OCI-LY7 (cell line): Measurements from ENCODE around the gene MISFA. TPM values are rescaled to one million over a fixed set of nuclear protein-coding genes. Genes with fewer than 3 reads are reported as not detected.

Source experiments
- BruUV-seq: library from RNA; stranded (reverse); fragments of 400-500 nt; replicated peaks from 2 replicates; lab custom pipeline; 2021; lab: Mats Ljungman, UMichigan
- CTCF ChIA-PET: fragments of 300-600 bp; sonication (Branson Sonifier 250); formaldehyde crosslinking; loops from one replicate; lab custom pipeline; 2022; ENCODE audit warnings: antibody characterized with exemption; ENCODE audit not compliant: unreplicated experiment; lab: Charles Lee
- POLR2A ChIA-PET: fragments of 300-600 bp; sonication (Branson Sonifier 250); formaldehyde crosslinking; loops from one replicate; lab custom pipeline; 2022; ENCODE audit warnings: antibody characterized with exemption; lab: Charles Lee
- DNase-seq: peaks from one replicate; pipeline ENCODE4 v3.0.0-alpha.2; 2015; ENCODE audit warnings: low spot score
- H2AFZ ChIP-seq: fragments of 200-600 bp; sonication (generic), shearing (Covaris generic); 2 replicates; pipeline ENCODE4 v1.6.1; 2014; ENCODE audit warnings: mild to moderate bottlenecking, antibody characterized with exemption, low read length, moderate library complexity
- H3K27ac ChIP-seq: fragments of 200-600 bp; sonication (generic); 2 replicates; pipeline ENCODE4 v1.5.1; 2014; ENCODE audit warnings: mixed run types, low read depth, mild to moderate bottlenecking, moderate library complexity, low read length, inconsistent platforms; ENCODE audit not compliant: poor library complexity, severe bottlenecking
- H3K36me3 ChIP-seq: fragments of 200-600 bp; sonication (generic); 2 replicates; pipeline ENCODE4 v1.6.1; 2014; ENCODE audit warnings: mild to moderate bottlenecking, antibody characterized with exemption, low read length, moderate library complexity, mixed read lengths; ENCODE audit not compliant: insufficient read depth
- H3K4me1 ChIP-seq: fragments of 200-600 bp; sonication (generic); 2 replicates; pipeline ENCODE4 v1.5.1; 2014; ENCODE audit warnings: mild to moderate bottlenecking, low read length; ENCODE audit not compliant: insufficient read depth, poor library complexity, severe bottlenecking
- H3K4me2 ChIP-seq: fragments of 200-600 bp; sonication (generic); 2 replicates; pipeline ENCODE4 v1.6.1; 2014; ENCODE audit warnings: mild to moderate bottlenecking, low read length
- H3K4me3 ChIP-seq: fragments of 200-600 bp; sonication (generic); 2 replicates; pipeline ENCODE4 v1.5.1; 2014; ENCODE audit warnings: mild to moderate bottlenecking, low read depth, low read length; ENCODE audit not compliant: poor library complexity, severe bottlenecking
- H3K79me2 ChIP-seq: fragments of 200-600 bp; sonication (generic); 2 replicates; pipeline ENCODE4 v1.6.1; 2016; ENCODE audit warnings: low read depth, mild to moderate bottlenecking, low read length, moderate library complexity, mixed read lengths; ENCODE audit not compliant: insufficient read depth
- H3K9me2 ChIP-seq: fragments of 200-600 bp; sonication (generic); 2 replicates; pipeline ENCODE4 v1.6.1; 2016; ENCODE audit warnings: mild to moderate bottlenecking, low read length, mixed read lengths; ENCODE audit not compliant: insufficient read depth
- H3K9me3 ChIP-seq: fragments of 200-600 bp; sonication (generic); 2 replicates; pipeline ENCODE4 v1.6.1; 2014; ENCODE audit warnings: mild to moderate bottlenecking, mixed run types, low read length, mixed read lengths
- H4K20me1 ChIP-seq: fragments of 200-600 bp; sonication (generic); 2 replicates; pipeline ENCODE4 v1.6.1; 2014; ENCODE audit warnings: mild to moderate bottlenecking, antibody characterized with exemption, low read length, moderate library complexity, mixed read lengths; ENCODE audit not compliant: insufficient read depth
- CTCF ChIP-seq: fragments of 200-600 bp; sonication (generic); conservative IDR thresholded peaks from 2 replicates; pipeline ENCODE4 v1.5.1; 2014; ENCODE audit warnings: mild to moderate bottlenecking, antibody characterized with exemption, low read length, moderate library complexity, mixed read lengths
- EZH2phosphoT487 ChIP-seq: fragments of 200-600 bp; sonication (generic); IDR thresholded peaks from 2 replicates; pipeline ENCODE4 v1.6.1; 2018; ENCODE audit warnings: low read depth, borderline replicate concordance, mild to moderate bottlenecking, mixed run types, antibody characterized with exemption, low read length, moderate library complexity, mixed read lengths
- intact Hi-C: fragments of 100-400 bp; cut with micrococcal nuclease; formaldehyde crosslinking; loops from one replicate; pipeline ENCODE4 v1.10.0; 2022; ENCODE audit not compliant: unreplicated experiment
- total RNA-seq, 2 experiments: library from RNA; depleted of rRNA in 1 of 2; stranded (reverse); fragments of >200 nt in 1 of 2; shearing (Covaris generic) in 1 of 2; gene quantifications; 2 replicates each; pipeline ENCODE4 v1.2.3, GENCODE V29; 2014 to 2022

The MISFA gene
- total RNA-seq, 2 experiments from 2014 or later: not detected

GRCh38 chr11:18615628-18616392 is 16.2 kb downstream of the MISFA start:
- ChIA-PET POLR2A (interaction anchor here (0.6 to 1.9 kb wide), 6 partner anchors 13 to 73 kb away, joined by 3 to 6 read pairs (median 3); no protein-coding TSS in a partner anchor), CTCF (no interaction called here)
- no peak for TF ChIP-seq CTCF
- no peak for TF ChIP-seq EZH2phosphoT487
- no TSS peak for BruUV-seq
- H4K20me1 ChIP-seq: peaks cover 7% of the 10 kb centered on the region; the same call in 1 of the 2 replicates
- peaks cover 30% of the 10 kb centered on the region; the same call in 1 of the 2 replicates for H3K79me2 ChIP-seq
- no peak for DNase-seq
- H3K9me3 ChIP-seq: no peaks in the 10 kb centered on the region
- H3K4me1 ChIP-seq: no peaks in the 10 kb centered on the region
- no peaks in the 10 kb centered on the region for H3K9me2 ChIP-seq
- H3K36me3 ChIP-seq: peaks cover 48% of the 10 kb centered on the region
- H3K27ac ChIP-seq: no peak overlapping the region
- H3K4me3 ChIP-seq: no peak overlapping the region
- no peak overlapping the region for H3K4me2 ChIP-seq
- H2AFZ ChIP-seq: no peak overlapping the region
- intact Hi-C loops: no loop called here

GRCh38 chr11:18617688-18618341 is 18.2 kb downstream of the MISFA start:
- intact Hi-C loops: no loop called here
- no TSS peak for BruUV-seq
- no peak for DNase-seq
- Histone ChIP-seq H3K4me3 (no peak overlapping the region), H4K20me1 (peaks cover 7% of the 10 kb centered on the region; the same call in 1 of the 2 replicates), H3K27ac (no peak overlapping the region), H3K4me1 (no peaks in the 10 kb centered on the region), H3K79me2 (peaks cover 49% of the 10 kb centered on the region), H2AFZ (no peak overlapping the region), H3K4me2 (no peak overlapping the region), H3K36me3 (peaks cover 40% of the 10 kb centered on the region), H3K9me2 (no peaks in the 10 kb centered on the region), H3K9me3 (no peaks in the 10 kb centered on the region)
- POLR2A ChIA-PET: interaction anchor here (1.0 to 1.7 kb wide), 4 partner anchors 11 to 54 kb away, joined by 3 to 7 read pairs (median 5); no protein-coding TSS in a partner anchor
- TF ChIP-seq CTCF: no peak
- no peak for TF ChIP-seq EZH2phosphoT487
- CTCF ChIA-PET: no interaction called here
